Activated CD8-positive, alpha-beta T cell treated with anti-CD3 and anti-CD28 coated beads for 36 hours (primary cell): ENCODE results near the gene FSTL3. TPM values are rescaled to one million over a fixed set of nuclear protein-coding genes. Genes with fewer than 3 reads are reported as not detected.

ENCODE experiments used
- ATAC-seq: fragments of 200-7000 bp; cut with Tn5 transposase; one replicate; pipeline ENCODE4 v1.10.0; 2021; ENCODE audit warnings: mild to moderate bottlenecking, moderate library complexity
- CTCF ChIA-PET: fragments of 350-600 bp; sonication (Branson Sonifier 250); formaldehyde crosslinking; loops from one replicate; lab custom pipeline; 2021; ENCODE audit warnings: antibody characterized with exemption; lab: Charles Lee
- POLR2A ChIA-PET: fragments of 350-600 bp; sonication (Branson Sonifier 250); formaldehyde crosslinking; loops from one replicate; lab custom pipeline; 2021; ENCODE audit warnings: antibody characterized with exemption; lab: Charles Lee
- DNase-seq: peaks from one replicate; pipeline ENCODE4 v3.0.0-alpha.2; 2020
- H3K27ac Mint-ChIP-seq: one replicate; pipeline ENCODE4 v1.8.0; 2021; ENCODE audit warnings: mild to moderate bottlenecking, mixed read lengths
- H3K27me3 Mint-ChIP-seq: one replicate; pipeline ENCODE4 v1.8.0; 2021; ENCODE audit warnings: mixed read lengths
- H3K36me3 Mint-ChIP-seq: one replicate; pipeline ENCODE4 v1.8.0; 2021; ENCODE audit warnings: low read depth, mixed read lengths
- H3K4me1 Mint-ChIP-seq: one replicate; pipeline ENCODE4 v1.8.0; 2021; ENCODE audit warnings: low read depth, mixed read lengths
- H3K4me3 Mint-ChIP-seq: one replicate; pipeline ENCODE4 v1.8.0; 2021; ENCODE audit warnings: mild to moderate bottlenecking, moderate library complexity, mixed read lengths
- H3K9me3 Mint-ChIP-seq: one replicate; pipeline ENCODE4 v1.8.0; 2021; ENCODE audit warnings: mixed read lengths
- CTCF ChIP-seq: fragments of 200-600 bp; IDR thresholded peaks from one replicate; pipeline ENCODE4 v1.8.0; 2022; ENCODE audit warnings: antibody characterized with exemption, mild to moderate bottlenecking
- intact Hi-C: fragments of 100-400 bp; cut with micrococcal nuclease; formaldehyde crosslinking; loops from one replicate; pipeline ENCODE4 v1.10.0; 2022
- total RNA-seq, 2 experiments: library from RNA; stranded (reverse); gene quantifications; one replicate each; pipeline ENCODE4 v1.2.3, GENCODE V29; 2021

Gene FSTL3
- total RNA-seq, 2 experiments from 2014 or later, result 12.3 TPM

GRCh38 chr19:709196-709964 lies 33.2 kb downstream of the FSTL3 start:
- ChIA-PET POLR2A (interaction anchor here (1.4 kb wide), 1 partner anchor 30 kb away, joined by 3 read pairs; no protein-coding TSS in a partner anchor), CTCF (no interaction called here)
- ATAC-seq (no peak), DNase-seq (no peak)
- no peak for TF ChIP-seq CTCF
- Mint-ChIP-seq H3K36me3 (no peaks in the 10 kb centered on the region), H3K9me3 (no peaks in the 10 kb centered on the region), H3K27me3 (peaks cover 22% of the 10 kb centered on the region), H3K4me3 (no peak overlapping the region), H3K4me1 (no peaks in the 10 kb centered on the region), H3K27ac (no peak overlapping the region)
- intact Hi-C loops, result no loop called here

- no peak for TF ChIP-seq CTCF
- H3K4me1 Mint-ChIP-seq, result no peaks in the 10 kb centered on the region
- ChIA-PET CTCF (no interaction called here), POLR2A (interaction anchor here (1.4 kb wide), 2 partner anchors 31 to 34 kb away, joined by 3 read pairs; partner anchors contain the start of gene FSTL3)
- intact Hi-C loops, result no loop called here
- no peak overlapping the region for H3K4me3 Mint-ChIP-seq
- DNase-seq (no peak), ATAC-seq (no peak)
- H3K9me3 Mint-ChIP-seq, result no peaks in the 10 kb centered on the region
- H3K27me3 Mint-ChIP-seq, result peaks cover 22% of the 10 kb centered on the region
- H3K36me3 Mint-ChIP-seq, result no peaks in the 10 kb centered on the region
- no peak overlapping the region for H3K27ac Mint-ChIP-seq
Observed at GRCh38 chr19:709965-710571, 33.9 kb downstream of the FSTL3 start.

GRCh38 chr19:710767-711166 lies 34.6 kb downstream of the FSTL3 start:
- DNase-seq (no peak), ATAC-seq (no peak)
- CTCF ChIA-PET, result no interaction called here
- no peaks in the 10 kb centered on the region for H3K4me1 Mint-ChIP-seq
- H3K27me3 Mint-ChIP-seq, result peaks cover 21% of the 10 kb centered on the region
- intact Hi-C loops, result no loop called here
- H3K36me3 Mint-ChIP-seq, result no peaks in the 10 kb centered on the region
- TF ChIP-seq CTCF, result no peak
- peaks cover 1% of the 10 kb centered on the region for H3K9me3 Mint-ChIP-seq
- no peak overlapping the region for H3K4me3 Mint-ChIP-seq
- POLR2A ChIA-PET, result interaction anchor here (1.4 kb wide), 1 partner anchor 35 kb away, joined by 3 read pairs; the partner anchor contains the start of gene FSTL3
- H3K27ac Mint-ChIP-seq, result no peak overlapping the region

GRCh38 chr19:711254-711653 lies 35.1 kb downstream of the FSTL3 start:
- no peak for TF ChIP-seq CTCF
- DNase-seq (no peak), ATAC-seq (no peak)
- ChIA-PET CTCF (no interaction called here), POLR2A (interaction anchor here (1.4 kb wide), 1 partner anchor 36 kb away, joined by 3 read pairs; the partner anchor contains the start of gene FSTL3)
- peaks cover 22% of the 10 kb centered on the region for H3K27me3 Mint-ChIP-seq
- H3K36me3 Mint-ChIP-seq, result no peaks in the 10 kb centered on the region
- H3K4me3 Mint-ChIP-seq, result no peak overlapping the region
- intact Hi-C loops, result no loop called here
- peaks cover 3% of the 10 kb centered on the region for H3K9me3 Mint-ChIP-seq
- H3K27ac Mint-ChIP-seq, result no peak overlapping the region
- H3K4me1 Mint-ChIP-seq, result no peaks in the 10 kb centered on the region

- Mint-ChIP-seq H3K27ac (no peak overlapping the region), H3K9me3 (peaks cover 3% of the 10 kb centered on the region)
- no peak for DNase-seq
Observed at GRCh38 chr19:715347-715746, 39.2 kb downstream of the FSTL3 start.

More at GRCh38 chr19:715347-715746, 39.2 kb downstream of the FSTL3 start:
- no peak for TF ChIP-seq CTCF
- ChIA-PET POLR2A (no interaction called here), CTCF (interaction anchor here (2.2 kb wide), 1 partner anchor 19 kb away, joined by 5 read pairs; no protein-coding TSS in a partner anchor)
- H3K4me1 Mint-ChIP-seq, result no peaks in the 10 kb centered on the region
- H3K27me3 Mint-ChIP-seq, result peaks cover 21% of the 10 kb centered on the region
- H3K36me3 Mint-ChIP-seq, result no peaks in the 10 kb centered on the region
- no peak for ATAC-seq
- intact Hi-C loops, result no loop called here
- H3K4me3 Mint-ChIP-seq, result no peak overlapping the region
